ENCODE results near the gene MEIS2.

The MEIS2 gene

GRCh38 chr15:36950371-36950770, 150.0 kb downstream of the MEIS2 start:
- TF ChIP-seq CTCF (IDR thresholded peaks at IDR 0.05; ENCODE audit: borderline replicate concordance, extremely low read depth, low read length, poor library complexity, severe bottlenecking) = no peak
- TF ChIP-seq EZH2 (IDR thresholded peaks at IDR 0.05; ENCODE audit: borderline replicate concordance, low read depth, low read length, severe bottlenecking) = no peak
- ATAC-seq (ENCODE audit: insufficient read depth, low read depth) (no peak), DNase-seq (no peak)
- Histone ChIP-seq H3K27ac (ENCODE audit: low read length) (no peak overlapping the region), H4K20me1 (ENCODE audit: insufficient read depth, low read length) (no peaks in the 10 kb centered on the region), H3K9me3 (ENCODE audit: insufficient read depth, low read length, severe bottlenecking) (no peaks in the 10 kb centered on the region), H3K79me2 (ENCODE audit: insufficient read depth, low read length) (no peaks in the 10 kb centered on the region), H3K4me1 (ENCODE audit: insufficient read depth, low read length) (no peaks in the 10 kb centered on the region), H3K4me2 (ENCODE audit: insufficient read depth, low read length) (no peak overlapping the region), H3K4me3 (ENCODE audit: low read depth in 1 of 2, low read length in 2 of 2) (no peak overlapping the region), H3K9ac (ENCODE audit: low read depth, low read length) (no peak overlapping the region), H3K27me3 (ENCODE audit: insufficient read depth, low read length, poor library complexity) (no peaks in the 10 kb centered on the region), H3K36me3 (ENCODE audit: insufficient read depth, low read length) (no peaks in the 10 kb centered on the region), H2AFZ (ENCODE audit: low read depth, low read length) (no peak overlapping the region)

DNA sequence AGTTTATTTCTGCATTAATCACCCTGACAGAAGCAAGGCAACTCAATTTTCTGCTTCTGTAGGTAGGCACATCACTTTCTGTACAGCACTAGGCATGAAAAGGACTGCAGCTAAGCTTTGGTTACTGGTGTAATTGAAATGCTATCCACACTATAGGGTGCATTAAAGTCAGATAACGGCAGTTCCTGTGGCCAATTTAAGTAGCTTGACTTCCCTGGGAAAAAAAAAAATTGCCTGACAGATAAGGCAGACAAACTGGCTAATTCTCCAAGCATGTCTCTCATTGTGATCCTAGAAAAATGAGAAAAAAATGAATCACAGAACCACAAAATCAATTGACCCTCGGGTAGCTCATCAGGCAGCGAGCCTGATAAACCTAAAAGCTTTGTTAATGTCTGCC, 151.4 kb downstream of the MEIS2 start:
- Histone ChIP-seq H3K79me2 (ENCODE audit: insufficient read depth, low read length) (no peaks in the 10 kb centered on the region), H2AFZ (ENCODE audit: low read depth, low read length) (no peak overlapping the region), H4K20me1 (ENCODE audit: insufficient read depth, low read length) (no peaks in the 10 kb centered on the region), H3K27me3 (ENCODE audit: insufficient read depth, low read length, poor library complexity) (no peaks in the 10 kb centered on the region), H3K9me3 (ENCODE audit: insufficient read depth, low read length, severe bottlenecking) (no peaks in the 10 kb centered on the region), H3K4me3 (ENCODE audit: low read depth in 1 of 2, low read length in 2 of 2) (no peak overlapping the region), H3K9ac (ENCODE audit: low read depth, low read length) (no peak overlapping the region), H3K4me2 (ENCODE audit: insufficient read depth, low read length) (no peak overlapping the region), H3K36me3 (ENCODE audit: insufficient read depth, low read length) (no peaks in the 10 kb centered on the region), H3K4me1 (ENCODE audit: insufficient read depth, low read length) (no peaks in the 10 kb centered on the region), H3K27ac (ENCODE audit: low read length) (no peak overlapping the region)
- DNase-seq (no peak), ATAC-seq (ENCODE audit: insufficient read depth, low read depth) (no peak)
- TF ChIP-seq EZH2 (IDR thresholded peaks at IDR 0.05; ENCODE audit: borderline replicate concordance, low read depth, low read length, severe bottlenecking) (no peak), CTCF (IDR thresholded peaks at IDR 0.05; ENCODE audit: borderline replicate concordance, extremely low read depth, low read length, poor library complexity, severe bottlenecking) (no peak)

DNA sequence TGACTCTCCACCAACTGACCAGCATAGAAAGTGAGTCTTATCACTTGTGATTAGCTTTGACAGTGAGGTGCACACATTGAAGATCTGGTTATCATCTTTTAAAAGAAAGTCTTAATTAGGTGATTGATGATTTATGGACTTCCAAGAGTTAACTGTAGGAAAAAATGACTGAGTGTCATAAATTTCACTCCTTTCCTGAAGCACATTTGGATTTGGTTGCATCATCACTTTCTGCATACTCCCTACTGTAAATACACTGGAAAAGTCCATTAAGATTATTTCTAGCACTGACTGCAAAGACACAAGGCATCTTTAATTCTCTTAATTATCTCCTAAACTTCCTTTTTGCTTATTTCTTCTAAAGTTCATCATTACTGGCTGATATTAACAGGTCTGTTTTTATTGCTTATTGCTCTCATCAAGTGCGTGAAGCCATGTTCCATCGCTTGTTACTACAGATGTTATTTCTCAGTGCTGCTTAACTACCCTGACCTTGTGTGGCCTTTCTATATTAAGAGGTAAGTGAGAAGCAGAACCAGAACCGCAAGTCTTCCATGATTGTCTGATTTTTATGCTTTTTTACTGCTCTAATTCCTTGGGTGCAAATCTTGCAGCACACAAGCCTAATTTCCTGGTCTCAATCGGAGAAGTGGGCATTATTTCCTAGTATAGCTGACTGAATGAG, 153.2 kb downstream of the MEIS2 start:
- no peak for DNase-seq
- Histone ChIP-seq H3K9me3 (ENCODE audit: insufficient read depth, low read length, severe bottlenecking) (no peaks in the 10 kb centered on the region), H3K4me2 (ENCODE audit: insufficient read depth, low read length) (no peak overlapping the region), H4K20me1 (ENCODE audit: insufficient read depth, low read length) (no peaks in the 10 kb centered on the region), H3K27me3 (ENCODE audit: insufficient read depth, low read length, poor library complexity) (no peaks in the 10 kb centered on the region), H3K9ac (ENCODE audit: low read depth, low read length) (no peak overlapping the region), H3K79me2 (ENCODE audit: insufficient read depth, low read length) (no peaks in the 10 kb centered on the region), H3K4me1 (ENCODE audit: insufficient read depth, low read length) (no peaks in the 10 kb centered on the region), H3K36me3 (ENCODE audit: insufficient read depth, low read length) (no peaks in the 10 kb centered on the region), H2AFZ (ENCODE audit: low read depth, low read length) (no peak overlapping the region), H3K27ac (ENCODE audit: low read length) (no peak overlapping the region), H3K4me3 (ENCODE audit: low read depth in 1 of 2, low read length in 2 of 2) (no peak overlapping the region)
- TF ChIP-seq CTCF (IDR thresholded peaks at IDR 0.05; ENCODE audit: borderline replicate concordance, extremely low read depth, low read length, poor library complexity, severe bottlenecking) (no peak), EZH2 (IDR thresholded peaks at IDR 0.05; ENCODE audit: borderline replicate concordance, low read depth, low read length, severe bottlenecking) (no peak)
- no peak for ATAC-seq (ENCODE audit: insufficient read depth, low read depth)

All from DND-41 (cell line).